HG03064 (cell line): ENCODE results near the gene CTPS1.

Experiments used
- ATAC-seq: cut with Tn5 transposase; IDR thresholded peaks from one replicate; pipeline ENCODE4 v1.9.1; 2021; ENCODE audit warnings: low read depth; ENCODE audit not compliant: unreplicated experiment

CTPS1 gene

DNA sequence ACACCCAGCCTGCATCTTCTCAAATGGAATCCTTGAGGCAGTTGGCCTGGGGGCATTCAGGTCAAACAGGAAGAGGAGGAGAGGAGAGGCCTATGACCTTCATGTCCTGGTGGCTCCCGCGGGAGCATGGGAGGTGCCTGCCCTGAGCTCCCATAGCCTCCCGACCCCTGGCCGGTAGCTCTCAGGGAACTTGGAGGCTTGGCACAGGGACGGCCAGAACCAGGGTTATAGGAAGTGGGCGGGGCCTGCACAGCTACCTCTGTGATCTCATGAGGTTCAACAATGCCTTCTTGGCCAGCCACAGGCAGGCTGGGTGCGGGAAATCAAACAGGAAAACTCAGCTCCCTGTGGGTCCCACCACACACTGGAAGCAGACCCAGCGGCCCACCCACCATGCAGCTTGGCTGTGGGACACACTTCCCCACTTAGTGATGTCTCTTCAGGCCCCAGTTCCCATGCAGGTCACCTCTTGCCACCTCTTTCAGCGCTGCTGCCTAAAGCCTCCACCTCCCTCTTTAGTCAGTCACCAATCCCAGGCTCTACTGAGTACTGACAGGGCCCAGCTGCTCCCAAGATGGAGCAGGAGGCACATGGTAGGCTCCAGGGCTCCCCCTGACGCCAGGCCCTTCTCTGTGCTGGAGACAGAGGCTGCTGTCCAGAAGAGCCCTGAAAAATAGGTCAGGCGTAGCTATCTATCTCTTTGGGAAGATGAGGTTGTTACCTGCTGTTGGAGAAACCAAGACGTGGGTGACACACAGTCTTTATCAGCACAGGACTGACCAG, 42.2 kb downstream of the CTPS1 start, which contains the start of gene SLFNL1:
Gene SLFNL1, minus strand, starts transcription at position 200 of the 783 bp plus-strand sequence. CDS start 1,065 bp downstream, outside the sequence.
- no peak for ATAC-seq

GRCh38 chr1:41022424-41022823, 42.9 kb downstream of the CTPS1 start:
- no peak for ATAC-seq

DNA sequence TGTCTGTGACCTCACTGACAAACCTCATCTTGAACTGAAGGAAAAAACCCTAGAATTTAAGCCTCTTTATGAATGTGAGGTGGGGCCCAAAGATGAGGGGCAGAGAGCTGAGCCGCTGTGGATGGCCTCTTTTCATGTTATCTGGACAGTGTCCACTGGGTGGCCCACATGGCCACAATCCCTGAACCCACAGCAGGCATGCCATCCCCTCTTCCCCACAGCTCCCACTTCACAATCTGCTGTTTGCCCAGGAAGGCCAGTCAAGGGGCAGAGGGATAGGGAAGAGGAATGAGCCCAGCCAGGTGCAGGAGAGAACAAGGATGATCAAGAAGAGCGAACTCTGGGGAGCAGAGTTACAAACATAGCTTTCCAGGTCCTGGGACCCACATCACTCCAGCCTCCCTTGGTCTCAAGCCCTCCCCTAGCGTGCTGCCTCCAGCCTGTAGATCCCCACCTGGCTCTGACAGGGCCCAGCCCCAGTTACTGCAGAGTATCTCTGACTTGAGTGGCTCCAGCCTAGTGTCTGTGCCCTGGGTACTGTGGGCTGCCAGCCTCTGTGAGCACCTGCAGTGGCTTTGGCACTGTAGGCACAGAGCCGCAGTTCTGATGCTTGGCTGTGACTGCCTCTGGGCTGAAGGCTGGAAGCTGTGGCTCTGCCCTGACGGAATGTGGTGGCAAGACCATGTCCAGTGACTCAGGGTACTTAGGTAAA, 43.9 kb downstream of the CTPS1 start:
- ATAC-seq, result no peak

- no peak for ATAC-seq
Observed at GRCh38 chr1:41024953-41025352, 45.5 kb downstream of the CTPS1 start.

- no peak for ATAC-seq
Observed at GRCh38 chr1:41025979-41026819, 46.7 kb downstream of the CTPS1 start.

GRCh38 chr1:41028034-41028642, 48.6 kb downstream of the CTPS1 start:
- no peak for ATAC-seq

DNA sequence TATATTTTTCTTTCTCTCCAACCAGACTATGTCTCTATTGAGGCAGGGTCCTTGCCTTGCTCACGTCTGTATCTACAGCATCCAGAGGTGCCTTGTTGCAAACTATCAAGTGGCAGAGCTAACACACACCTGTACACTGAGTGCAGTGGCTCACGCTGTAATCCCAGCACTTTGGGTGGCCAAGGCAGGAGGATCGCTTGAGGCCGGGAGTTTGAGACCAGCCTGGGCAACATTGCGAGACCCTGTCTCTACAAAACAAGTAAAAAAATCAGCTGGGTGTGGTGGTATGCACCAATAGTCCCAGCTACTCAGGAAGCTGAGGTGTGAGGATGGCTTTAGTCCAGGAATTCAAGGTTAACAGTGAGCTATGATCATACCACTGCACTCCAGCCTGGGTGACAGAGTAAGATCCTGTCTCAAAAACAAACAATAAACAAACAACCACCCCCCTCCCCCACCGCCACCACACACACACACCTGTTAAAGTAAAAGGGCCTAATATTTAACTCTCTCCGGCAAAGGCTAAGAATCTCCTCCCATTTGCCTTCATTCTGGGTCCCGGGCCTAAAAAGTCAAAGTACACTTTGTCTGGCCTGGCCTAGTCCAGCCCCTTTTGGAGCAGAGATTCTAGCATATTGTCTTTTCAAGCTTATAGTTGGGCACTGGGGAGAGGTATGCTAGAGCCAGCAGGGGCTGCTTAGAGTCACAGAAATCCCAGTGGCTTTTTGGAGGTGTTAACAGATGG, 51.5 kb downstream of the CTPS1 start:
- no peak for ATAC-seq

DNA sequence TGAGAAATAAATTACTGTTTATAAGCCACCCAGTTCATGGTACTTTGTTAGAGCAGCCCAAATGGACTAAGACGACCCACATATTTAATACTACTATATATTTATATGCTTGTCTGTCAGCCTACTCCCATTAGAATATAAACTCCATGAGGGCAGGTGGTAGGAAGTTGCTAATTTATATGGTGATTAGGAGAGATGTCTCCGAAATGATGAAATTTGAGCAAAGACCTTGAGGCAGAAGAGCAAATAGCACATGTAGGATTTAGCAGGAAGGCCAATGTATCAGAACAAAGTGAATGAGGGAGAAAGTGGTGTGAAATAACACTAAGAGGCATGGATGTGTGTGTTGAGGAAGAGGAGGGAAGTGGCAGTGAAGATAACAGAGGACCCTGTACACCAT, 52.7 kb downstream of the CTPS1 start:
- no peak for ATAC-seq

DNA sequence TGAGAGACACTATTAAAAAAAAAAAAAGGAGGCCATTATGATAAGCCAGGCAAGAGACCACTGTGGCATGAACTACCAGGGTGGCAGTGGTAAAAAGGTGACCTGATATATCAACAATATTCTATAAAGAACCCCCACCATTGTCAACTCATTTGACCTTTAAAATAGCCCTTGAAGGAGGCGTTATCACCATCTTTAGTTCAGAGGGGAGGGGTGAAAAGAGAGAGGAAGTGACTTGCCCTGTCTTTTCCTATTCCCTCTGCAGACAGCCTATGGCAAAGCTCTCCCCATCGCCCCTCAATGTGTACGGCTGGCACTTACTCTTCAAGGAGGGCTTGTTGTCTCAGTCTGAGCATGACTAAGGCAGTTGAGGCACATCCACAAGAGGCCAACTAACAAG, 53.8 kb downstream of the CTPS1 start:
- ATAC-seq, result no peak

- ATAC-seq, result no peak
Observed at GRCh38 chr1:41037116-41037903, 57.8 kb downstream of the CTPS1 start.

DNA sequence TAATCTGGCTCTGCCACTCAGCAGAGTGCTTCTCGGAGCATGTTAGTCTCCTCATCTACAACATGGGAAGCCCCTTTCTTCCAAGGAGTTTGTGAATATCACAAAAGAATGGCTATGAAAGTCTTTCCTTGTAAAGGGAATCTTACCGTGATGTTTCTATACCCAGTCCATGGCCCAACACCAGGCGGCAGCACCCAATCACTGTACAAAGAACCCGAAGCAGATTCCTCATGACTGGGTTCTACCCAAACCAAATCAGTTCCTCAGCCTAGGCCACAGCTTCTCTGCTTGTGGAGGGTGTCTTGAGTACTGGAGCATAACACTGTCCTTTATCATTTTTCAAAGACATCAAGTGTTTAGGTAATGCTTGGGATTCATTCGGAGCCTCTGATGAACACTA, 58.6 kb downstream of the CTPS1 start:
- ATAC-seq, result no peak

- ATAC-seq, result no peak
Observed at GRCh38 chr1:41041614-41042270, 62.2 kb downstream of the CTPS1 start.

GRCh38 chr1:41044187-41044586, 64.7 kb downstream of the CTPS1 start:
- ATAC-seq, result no peak

- no peak for ATAC-seq
Observed at GRCh38 chr1:41045740-41046139, 66.2 kb downstream of the CTPS1 start.

- ATAC-seq, result no peak
Observed at GRCh38 chr1:41046347-41046775, 66.9 kb downstream of the CTPS1 start.

GRCh38 chr1:41048540-41048939, 69.0 kb downstream of the CTPS1 start:
- ATAC-seq, result no peak

- ATAC-seq, result no peak
Observed at GRCh38 chr1:41051022-41051421, 71.5 kb downstream of the CTPS1 start.

GRCh38 chr1:41053316-41053715, 73.8 kb downstream of the CTPS1 start:
- no peak for ATAC-seq

GRCh38 chr1:41056907-41057306, 77.4 kb downstream of the CTPS1 start:
- ATAC-seq, result no peak
